Measurements from ENCODE around the gene SMPDL3B. TPM values are rescaled to one million over a fixed set of nuclear protein-coding genes. Genes with fewer than 3 reads are reported as not detected.

SMPDL3B gene
- total RNA-seq, 1 donor from 2014 or later = 0.50 TPM

Other genes starting within 250 kb of the SMPDL3B start
- gene FAM76A, start 209.0 kb upstream of the SMPDL3B start, total RNA-seq = 4.4 TPM
- 14.4 TPM for gene STX12, start 161.8 kb upstream of the SMPDL3B start, total RNA-seq
- gene PPP1R8, start 104.2 kb upstream of the SMPDL3B start, total RNA-seq = 10.2 TPM
- gene THEMIS2, start 62.5 kb upstream of the SMPDL3B start, total RNA-seq = 4.3 TPM
- gene RPA2, start 20.4 kb upstream of the SMPDL3B start, total RNA-seq = 9.5 TPM
- gene XKR8, start 25.0 kb downstream of the SMPDL3B start, total RNA-seq = 8.5 TPM
- 6.9 TPM for gene EYA3, start 153.6 kb downstream of the SMPDL3B start, total RNA-seq
- 0.70 TPM for gene PTAFR, start 241.7 kb downstream of the SMPDL3B start, total RNA-seq

Measured in left lobe of liver (tissue), 1 donor.